NCI-H345 treated with DMSO at 0.1 percent for 48 hours (cell line): ENCODE measurements around the gene SLC32A1.

Experiments
- DNase-seq: peaks from one replicate; lab custom pipeline; 2025; ENCODE audit not compliant: unreplicated experiment; lab: John Stamatoyannopoulos, UW

The SLC32A1 gene

GRCh38 chr20:38751360-38751976 is 27.2 kb downstream of the SLC32A1 start:
- DNase-seq, result peak; percentile 21

GRCh38 chr20:38752029-38752428 is 27.7 kb downstream of the SLC32A1 start:
- DNase-seq, result no peak

GRCh38 chr20:38754924-38755323 is 30.6 kb downstream of the SLC32A1 start:
- no peak for DNase-seq

- DNase-seq, result no peak
Observed at GRCh38 chr20:38755324-38755910, 31.1 kb downstream of the SLC32A1 start.

- DNase-seq, result no peak
Observed at GRCh38 chr20:38757145-38757775, 33.0 kb downstream of the SLC32A1 start.

GRCh38 chr20:38759106-38759505 is 34.8 kb downstream of the SLC32A1 start:
- no peak for DNase-seq

- DNase-seq, result no peak
Observed at GRCh38 chr20:38760978-38761377, 36.7 kb downstream of the SLC32A1 start.

GRCh38 chr20:38762174-38762573 is 37.9 kb downstream of the SLC32A1 start:
- DNase-seq, result no peak

- DNase-seq, result no peak
Observed at GRCh38 chr20:38763616-38764015, 39.3 kb downstream of the SLC32A1 start.

- DNase-seq, result no peak
Observed at GRCh38 chr20:38764567-38765318, 40.5 kb downstream of the SLC32A1 start.

- DNase-seq, result no peak
Observed at GRCh38 chr20:38766071-38766470, 41.8 kb downstream of the SLC32A1 start.

- DNase-seq, result no peak
Observed at GRCh38 chr20:38769376-38770295, 45.4 kb downstream of the SLC32A1 start.

- DNase-seq, result no peak
Observed at GRCh38 chr20:38770546-38770945, 46.3 kb downstream of the SLC32A1 start.

- DNase-seq, result no peak
Observed at GRCh38 chr20:38770970-38771369, 46.7 kb downstream of the SLC32A1 start.

- DNase-seq, result no peak
Observed at GRCh38 chr20:38771621-38772020, 47.3 kb downstream of the SLC32A1 start.

GRCh38 chr20:38774167-38774566 is 49.9 kb downstream of the SLC32A1 start:
- DNase-seq, result no peak

- no peak for DNase-seq
Observed at GRCh38 chr20:38776363-38776762, 52.1 kb downstream of the SLC32A1 start.
